ENCODE results near the gene EEF1AKMT2.
A peak's percentile ranks its signal among the peaks of the same experiment; 100 is the strongest.

The EEF1AKMT2 gene

DNA sequence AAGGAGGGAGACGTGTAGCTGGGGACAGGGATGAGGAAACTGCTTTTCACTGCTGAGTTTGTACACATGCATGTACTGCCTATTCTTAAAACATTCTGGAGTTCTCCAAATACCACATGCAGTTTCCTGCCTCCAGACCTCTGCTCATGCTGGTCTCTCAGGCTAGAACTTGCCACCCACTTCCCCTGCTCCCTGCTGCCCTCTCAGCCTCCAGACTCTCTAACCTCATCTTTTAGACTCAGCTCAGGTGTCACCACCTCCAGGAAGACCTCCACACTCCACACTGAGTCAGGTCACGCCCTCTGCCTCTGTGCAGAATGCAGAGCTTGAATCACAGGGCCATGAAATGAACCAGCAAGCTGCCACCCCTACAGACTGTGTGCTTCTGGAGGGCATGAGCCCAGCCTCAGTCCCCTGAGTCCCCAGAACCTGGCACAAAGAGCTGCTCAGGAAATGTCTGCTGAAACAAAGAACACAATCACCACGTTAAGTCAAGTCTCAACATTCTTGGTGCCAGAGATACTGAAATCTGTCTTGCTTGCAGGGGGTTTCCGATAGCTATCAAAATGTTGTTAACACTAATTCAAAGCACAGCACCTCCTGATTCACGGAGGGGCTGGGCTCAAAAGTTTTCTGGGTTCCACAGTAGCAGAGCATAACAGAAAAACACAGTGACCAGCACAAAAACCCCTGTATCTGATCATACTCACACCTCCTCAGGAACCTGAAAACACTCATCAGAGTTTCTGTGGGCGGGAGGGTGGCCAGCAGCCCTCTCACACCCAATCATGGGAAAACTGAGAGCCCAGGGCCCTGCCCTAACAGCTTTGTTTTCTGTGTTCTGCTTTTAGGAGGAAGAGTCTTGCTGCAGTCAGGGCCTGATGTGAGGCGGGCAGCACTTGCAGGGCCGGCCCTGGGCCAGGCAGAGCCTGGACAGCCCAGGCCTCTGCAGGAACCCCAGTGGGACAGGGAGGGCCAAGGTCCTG is 68.6 kb downstream of the EEF1AKMT2 start:
- DNase-seq (ENCODE audit: low spot score in 2 of 2) (peak; percentile 48 to 86), ATAC-seq (peak; percentile 80)
- H3K4me3 Mint-ChIP-seq = peak overlapping the region; percentile 71
- no peaks in the 10 kb centered on the region for H3K9me3 Mint-ChIP-seq
- peaks cover 67% of the 10 kb centered on the region for H3K36me3 Mint-ChIP-seq
- peak overlapping the region; percentile 96 for H3K27ac Mint-ChIP-seq
- peaks cover 89% of the 10 kb centered on the region for H3K4me1 Mint-ChIP-seq

DNA sequence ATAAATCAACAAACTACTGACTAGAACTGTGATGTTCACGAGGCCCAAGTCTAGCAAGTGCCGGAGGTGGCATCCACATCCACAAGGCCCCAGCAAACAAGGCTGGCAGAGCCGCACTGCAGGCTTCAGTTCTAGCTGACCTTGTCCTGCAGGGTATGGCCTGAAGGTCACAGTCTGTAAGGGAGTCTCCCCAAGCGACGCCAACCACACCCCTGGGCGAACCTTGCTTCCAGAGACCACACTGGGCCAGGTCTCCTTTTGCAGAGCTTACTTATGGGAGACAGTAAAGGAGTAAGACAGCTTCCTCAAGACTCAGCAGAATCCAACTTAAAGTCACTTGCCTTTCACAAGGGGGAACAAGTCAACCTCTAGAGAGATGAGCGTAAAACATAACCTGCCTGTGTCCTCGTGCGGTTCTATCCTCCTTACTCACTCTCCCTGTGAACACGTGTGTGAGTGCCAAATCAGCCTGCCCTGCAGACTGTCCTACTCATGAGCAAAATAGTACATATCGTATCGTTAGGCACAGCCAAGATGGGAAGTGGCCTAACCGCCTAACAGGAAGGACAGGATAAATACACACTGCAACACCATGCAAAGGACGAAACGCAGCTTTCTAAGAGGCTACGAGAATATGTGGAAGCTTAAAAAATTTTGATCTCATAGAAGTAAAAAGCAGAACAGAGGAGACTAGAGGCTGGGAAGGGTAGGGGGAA is 70.2 kb downstream of the EEF1AKMT2 start:
- peaks cover 83% of the 10 kb centered on the region for H3K36me3 Mint-ChIP-seq
- H3K27ac Mint-ChIP-seq = peak overlapping the region; percentile 96
- peaks cover 90% of the 10 kb centered on the region for H3K4me1 Mint-ChIP-seq
- ATAC-seq (peak; percentile 22), DNase-seq (ENCODE audit: low spot score in 2 of 2) (no peak)
- peak overlapping the region; percentile 71 for H3K4me3 Mint-ChIP-seq
- H3K9me3 Mint-ChIP-seq = no peaks in the 10 kb centered on the region

DNA sequence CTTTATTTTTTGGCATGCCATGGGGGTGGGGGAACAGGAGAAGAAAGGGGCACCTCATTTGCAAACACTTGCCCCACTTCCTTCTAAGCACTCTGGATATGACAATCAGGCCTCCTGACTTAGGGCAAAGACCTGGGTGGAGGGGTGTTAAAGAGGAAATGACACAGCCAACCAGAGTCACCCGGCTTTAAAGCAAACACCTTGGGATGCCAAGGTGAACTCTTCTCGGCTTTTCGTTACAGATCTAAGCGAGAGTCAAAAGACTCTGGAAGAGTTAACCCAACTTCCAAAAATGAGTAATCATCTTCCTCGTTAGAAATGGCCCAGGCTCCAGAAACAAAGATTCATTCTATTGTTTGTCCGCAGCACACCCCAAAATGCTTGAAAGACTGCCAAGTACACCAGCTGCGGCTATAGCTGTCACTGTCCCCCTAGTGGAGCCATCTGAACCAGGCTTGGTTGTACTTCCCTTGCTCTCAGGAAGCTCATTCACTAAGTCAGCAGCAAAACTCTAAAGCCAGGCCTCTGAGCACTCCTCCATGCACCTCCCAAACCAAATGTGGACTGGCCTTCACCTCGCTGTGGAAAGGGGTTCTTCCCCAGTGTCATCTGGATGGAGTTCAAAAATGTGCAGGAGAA is 72.4 kb downstream of the EEF1AKMT2 start:
- peak overlapping the region; percentile 89 for H3K27ac Mint-ChIP-seq

DNA sequence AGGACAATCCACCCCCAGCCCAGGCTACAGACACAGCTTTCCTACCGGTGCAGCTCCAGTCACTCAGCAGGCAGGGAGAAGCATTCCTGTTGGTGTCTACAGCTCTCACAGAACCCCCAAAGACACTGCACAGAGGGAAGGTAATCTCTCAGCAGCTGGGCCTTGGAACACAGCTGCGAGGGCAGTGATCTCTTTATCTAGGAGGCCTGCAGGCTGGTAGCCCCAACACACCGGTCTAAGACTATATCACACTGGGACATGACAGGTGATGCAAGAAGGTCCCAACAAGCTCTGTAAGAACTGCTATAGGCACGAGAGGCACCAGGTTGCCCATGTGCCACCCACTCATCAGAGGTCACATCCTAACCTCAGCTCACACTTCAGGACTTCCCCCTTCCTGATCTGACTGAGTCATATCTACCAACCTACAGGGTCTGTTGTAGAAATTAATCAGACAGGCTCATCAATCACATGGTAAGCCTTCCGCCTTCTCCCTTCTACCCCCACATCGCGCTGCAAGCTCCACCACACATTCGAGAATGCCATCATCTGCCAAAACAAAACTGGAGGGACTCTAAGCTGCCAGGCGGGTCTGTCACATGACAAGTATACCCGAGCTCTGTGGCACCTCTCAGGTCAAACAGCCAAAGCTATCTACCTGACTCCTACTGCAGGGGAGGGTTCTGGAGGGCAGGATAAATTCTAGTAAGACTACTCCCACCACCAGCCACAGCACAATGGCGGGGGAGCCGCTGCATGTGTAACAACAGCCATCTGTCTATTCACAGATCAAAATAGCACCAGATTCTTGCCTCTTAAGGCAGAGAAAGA is 73.6 kb downstream of the EEF1AKMT2 start:
- Mint-ChIP-seq H3K4me1 (peaks cover 85% of the 10 kb centered on the region), H3K4me3 (peak overlapping the region; percentile 62), H3K9me3 (no peaks in the 10 kb centered on the region), H3K27ac (peak overlapping the region; percentile 89), H3K36me3 (peaks cover 64% of the 10 kb centered on the region)
- DNase-seq (ENCODE audit: low spot score in 2 of 2) (peak; percentile 64 to 88), ATAC-seq (peak; percentile 85)

More for the DNA sequence above, 72.4 kb downstream of the EEF1AKMT2 start:
- ATAC-seq (peak; percentile 55), DNase-seq (ENCODE audit: low spot score in 2 of 2) (peak in 1 of 2 donors; percentile 82)
- Mint-ChIP-seq H3K4me1 (peaks cover 87% of the 10 kb centered on the region), H3K4me3 (peak overlapping the region; percentile 62), H3K36me3 (peaks cover 74% of the 10 kb centered on the region), H3K9me3 (no peaks in the 10 kb centered on the region)

DNA sequence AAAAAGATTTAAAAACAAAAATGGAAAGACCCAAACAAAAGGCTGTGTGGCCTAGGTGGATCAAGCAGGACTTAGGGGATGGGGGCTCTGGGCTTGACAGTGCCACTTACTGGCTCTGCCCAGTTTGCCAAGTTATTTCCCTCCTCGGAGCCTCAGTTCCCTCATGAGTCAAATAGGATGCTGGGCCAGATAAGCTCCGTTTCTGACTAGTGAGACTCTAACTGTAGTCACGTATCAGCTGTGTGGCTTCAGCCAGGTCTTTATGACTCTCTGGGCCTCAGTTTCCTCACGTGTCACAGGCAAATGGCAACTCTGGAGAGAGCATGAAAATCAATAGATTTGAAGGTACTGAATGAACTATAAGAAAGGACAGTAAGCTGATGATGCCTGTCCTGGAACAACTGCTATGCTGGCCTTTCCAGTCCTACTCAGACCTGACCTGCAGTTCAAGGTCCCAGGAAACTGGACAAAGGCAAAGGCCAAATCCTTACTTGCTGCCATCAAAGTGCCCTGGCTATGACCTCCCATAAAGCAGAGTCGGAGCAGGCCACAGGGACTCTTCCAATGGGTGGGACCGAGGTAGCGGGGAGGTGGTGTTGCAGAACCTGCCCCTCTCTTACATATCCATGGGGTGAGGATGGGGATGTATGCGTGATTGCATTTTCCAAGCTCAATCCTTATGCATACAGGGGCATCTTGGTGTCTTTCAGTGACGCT is 74.5 kb downstream of the EEF1AKMT2 start:
- Mint-ChIP-seq H3K36me3 (peaks cover 69% of the 10 kb centered on the region), H3K4me1 (peaks cover 85% of the 10 kb centered on the region), H3K4me3 (peak overlapping the region; percentile 62), H3K9me3 (no peaks in the 10 kb centered on the region), H3K27ac (peak overlapping the region; percentile 89)
- DNase-seq (ENCODE audit: low spot score in 2 of 2) = no peak
- no peak for ATAC-seq

DNA sequence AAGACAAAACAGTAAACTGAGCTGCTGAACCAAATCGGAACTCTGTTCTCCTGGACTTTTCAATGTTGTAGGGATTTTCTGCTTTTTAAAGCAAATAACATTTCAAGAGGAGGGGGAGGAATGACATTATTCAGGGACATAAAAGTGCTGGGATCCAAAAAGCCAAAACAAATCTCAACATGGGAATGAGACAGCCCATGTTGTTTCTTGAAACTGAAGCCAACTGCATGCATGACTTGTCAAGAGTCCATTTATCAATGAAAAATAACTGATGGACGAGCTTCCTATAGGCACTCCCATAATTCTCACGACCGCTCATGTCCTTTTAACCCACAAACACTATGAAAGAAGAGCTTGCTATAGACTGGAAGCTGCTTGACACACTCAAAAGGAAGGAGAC is 75.3 kb downstream of the EEF1AKMT2 start:
- Mint-ChIP-seq H3K9me3 (no peaks in the 10 kb centered on the region), H3K4me1 (peaks cover 76% of the 10 kb centered on the region), H3K27ac (peak overlapping the region; percentile 89), H3K4me3 (peak overlapping the region; percentile 62), H3K36me3 (peaks cover 66% of the 10 kb centered on the region)
- ATAC-seq (no peak), DNase-seq (ENCODE audit: low spot score in 2 of 2) (no peak)

DNA sequence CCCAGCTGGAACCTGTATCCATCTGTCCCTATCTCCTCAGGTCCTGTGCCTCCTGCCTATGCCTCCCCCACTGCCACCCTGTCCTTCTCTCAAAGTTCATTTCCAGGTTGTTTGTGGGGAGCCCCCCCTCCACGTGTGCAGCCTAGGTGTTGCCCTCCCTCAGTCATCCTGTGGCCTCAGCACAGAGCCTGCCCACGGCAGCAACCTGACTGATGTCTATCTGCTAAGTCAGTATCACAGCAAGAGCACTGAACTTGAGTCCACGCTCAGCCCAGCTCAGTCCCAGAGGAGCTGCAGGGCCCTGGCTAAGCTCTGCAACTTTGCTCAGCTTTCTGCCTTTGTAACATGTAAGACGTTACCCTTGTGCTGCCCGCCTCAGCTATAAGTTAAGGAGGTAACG is 76.2 kb downstream of the EEF1AKMT2 start:
- no peak for DNase-seq (ENCODE audit: low spot score in 2 of 2)
- Mint-ChIP-seq H3K4me1 (peaks cover 80% of the 10 kb centered on the region), H3K9me3 (no peaks in the 10 kb centered on the region), H3K36me3 (peaks cover 68% of the 10 kb centered on the region), H3K27ac (peak overlapping the region; percentile 89), H3K4me3 (peak overlapping the region; percentile 62)
- ATAC-seq = no peak

DNA sequence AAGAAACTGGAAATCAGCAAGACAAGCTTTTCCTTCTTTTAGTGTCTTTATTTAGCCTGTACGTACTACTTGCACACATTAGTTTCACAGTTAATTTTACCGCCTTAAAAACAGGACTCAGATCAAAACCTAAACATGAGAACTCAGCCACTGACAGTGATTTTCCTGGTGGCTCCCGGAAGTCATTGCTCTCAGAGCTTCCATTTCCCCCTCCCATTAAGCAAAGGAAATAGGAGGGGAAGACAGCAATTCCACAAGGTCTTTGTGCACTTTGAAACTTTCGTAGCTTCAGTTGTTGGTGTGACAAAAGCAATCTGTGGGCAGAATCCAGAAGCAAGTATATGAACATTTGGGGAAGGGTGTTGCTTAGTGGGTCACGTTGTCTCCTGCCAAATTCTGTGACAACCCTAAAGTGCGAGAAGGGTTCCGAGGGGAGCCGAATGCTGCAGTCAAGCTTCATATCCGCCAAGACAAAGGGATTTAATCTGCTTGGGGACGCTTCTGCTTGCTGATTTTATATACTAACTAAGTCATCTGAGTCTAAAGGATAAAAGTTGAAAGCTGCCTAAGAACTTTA is 77.9 kb downstream of the EEF1AKMT2 start:
- Mint-ChIP-seq H3K27ac (peak overlapping the region; percentile 92), H3K36me3 (peaks cover 52% of the 10 kb centered on the region), H3K4me3 (peak overlapping the region; percentile 3), H3K9me3 (no peaks in the 10 kb centered on the region), H3K4me1 (peaks cover 86% of the 10 kb centered on the region)
- no peak for ATAC-seq
- DNase-seq (ENCODE audit: low spot score in 2 of 2) = no peak

DNA sequence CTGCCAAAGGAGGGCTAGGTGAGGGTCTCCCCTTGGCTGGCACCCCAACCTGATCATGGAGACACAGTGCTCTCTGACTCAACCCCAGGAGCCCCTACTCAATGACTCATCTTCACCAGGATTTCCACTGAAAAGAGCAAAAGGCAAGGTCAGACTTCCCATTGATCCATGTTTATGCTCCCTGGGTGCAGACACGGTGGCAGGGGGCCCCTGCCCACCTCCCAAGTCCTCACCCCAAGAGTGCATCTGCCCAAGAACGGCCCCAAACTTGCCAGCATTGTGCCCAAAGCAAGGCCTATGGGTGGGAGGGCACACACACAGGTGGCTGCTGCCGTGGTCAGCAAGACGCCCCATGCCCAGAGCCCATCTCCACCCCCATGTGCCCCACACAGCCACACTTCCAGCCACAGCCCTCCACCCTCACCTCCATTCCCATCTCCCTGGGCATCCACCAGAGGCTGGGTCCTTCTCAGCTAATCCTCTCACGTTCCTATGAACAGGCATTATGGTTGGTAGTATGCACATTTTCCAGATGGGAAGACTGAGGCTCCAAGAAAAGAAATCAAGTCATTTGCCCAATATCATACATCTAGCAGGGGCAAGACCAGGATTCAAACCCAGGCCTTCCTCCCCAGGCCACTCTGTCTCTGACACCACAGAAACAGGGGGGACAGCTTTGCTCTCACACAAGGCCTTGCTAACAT is 78.8 kb downstream of the EEF1AKMT2 start:
- ATAC-seq (no peak), DNase-seq (ENCODE audit: low spot score in 2 of 2) (no peak)
- Mint-ChIP-seq H3K36me3 (peaks cover 49% of the 10 kb centered on the region), H3K4me3 (peak overlapping the region; percentile 21), H3K27ac (peak overlapping the region; percentile 92), H3K9me3 (no peaks in the 10 kb centered on the region), H3K4me1 (peaks cover 86% of the 10 kb centered on the region)

DNA sequence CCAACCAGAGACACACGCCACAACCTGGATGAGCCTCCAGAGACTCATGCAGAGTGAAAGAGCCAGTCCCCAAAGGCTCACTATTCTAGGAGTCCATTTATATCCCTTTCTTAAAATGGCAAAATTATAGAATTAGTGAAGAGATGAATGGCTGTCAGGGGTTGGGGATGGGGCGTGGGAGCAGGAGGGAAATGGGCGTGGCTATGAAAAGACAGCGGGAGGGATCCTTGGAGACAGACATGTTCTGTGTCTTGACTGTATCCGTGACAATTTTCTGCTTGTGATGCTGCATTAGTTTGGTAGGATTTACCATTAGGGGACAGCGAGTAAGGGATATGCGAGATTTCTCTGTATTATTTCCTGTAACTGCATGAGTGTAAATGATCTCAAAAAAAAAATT is 80.5 kb downstream of the EEF1AKMT2 start:
- no peaks in the 10 kb centered on the region for H3K9me3 Mint-ChIP-seq
- DNase-seq (ENCODE audit: low spot score in 2 of 2) (no peak), ATAC-seq (no peak)
- H3K4me1 Mint-ChIP-seq = peaks cover 84% of the 10 kb centered on the region
- peaks cover 41% of the 10 kb centered on the region for H3K36me3 Mint-ChIP-seq
- H3K27ac Mint-ChIP-seq = peak overlapping the region; percentile 99
- no peak overlapping the region for H3K4me3 Mint-ChIP-seq

DNA sequence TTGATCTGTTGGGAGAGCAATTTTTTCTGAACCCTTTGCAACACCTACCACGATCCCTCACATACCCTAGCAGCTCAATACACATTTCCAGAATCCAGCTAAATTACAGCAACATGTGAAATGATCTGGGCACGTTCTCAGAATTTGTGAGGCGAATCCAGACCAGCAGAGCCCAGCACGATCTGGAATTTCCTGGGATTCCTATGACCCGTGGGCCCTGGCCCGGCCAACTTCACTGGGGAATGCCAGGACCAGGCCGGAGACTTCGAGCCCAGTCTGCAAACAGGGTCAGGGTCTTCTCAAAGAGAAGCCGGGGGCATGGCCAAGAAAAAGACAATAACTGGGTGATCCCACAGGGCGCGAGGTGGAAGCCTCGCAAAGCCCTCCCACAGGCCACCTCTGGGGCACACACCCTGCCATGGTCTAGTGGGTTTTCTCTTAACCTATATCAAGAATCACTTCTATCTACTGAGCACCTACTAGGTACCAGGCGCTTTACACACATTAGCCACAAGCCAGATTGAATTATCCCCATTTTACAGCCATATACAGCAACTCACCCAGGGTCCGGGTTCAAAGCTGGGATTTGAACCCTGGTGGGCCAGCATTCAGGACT is 81.3 kb downstream of the EEF1AKMT2 start:
- Mint-ChIP-seq H3K4me3 (no peak overlapping the region), H3K9me3 (no peaks in the 10 kb centered on the region), H3K27ac (peak overlapping the region; percentile 99), H3K36me3 (peaks cover 46% of the 10 kb centered on the region), H3K4me1 (peaks cover 84% of the 10 kb centered on the region)
- DNase-seq (ENCODE audit: low spot score in 2 of 2) (no peak), ATAC-seq (no peak)

DNA sequence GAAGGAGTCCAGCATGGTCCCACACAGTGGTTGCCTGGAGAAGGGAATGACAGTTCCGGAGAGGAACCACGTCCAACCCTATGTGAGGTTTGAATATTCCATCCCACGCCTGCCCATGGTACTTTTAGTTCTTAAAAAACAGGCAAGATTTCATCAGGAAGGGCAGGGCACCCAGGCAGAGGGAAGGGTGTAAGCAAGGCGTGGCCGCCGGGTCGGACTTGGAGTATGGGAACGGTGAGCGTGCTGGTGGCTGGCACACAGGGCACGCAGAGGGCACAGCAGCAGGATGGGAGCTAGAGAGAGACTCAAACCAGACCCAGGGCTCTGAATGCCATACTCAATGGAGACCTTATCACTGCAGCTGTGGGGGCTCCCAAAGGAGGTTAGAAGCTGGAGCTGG is 81.8 kb downstream of the EEF1AKMT2 start:
- Mint-ChIP-seq H3K4me3 (peak overlapping the region; percentile 41), H3K27ac (peak overlapping the region; percentile 99), H3K36me3 (peaks cover 50% of the 10 kb centered on the region), H3K4me1 (peaks cover 84% of the 10 kb centered on the region), H3K9me3 (no peaks in the 10 kb centered on the region)
- DNase-seq (ENCODE audit: low spot score in 2 of 2) (no peak), ATAC-seq (no peak)

Data from stimulated activated effector memory CD8-positive, alpha-beta T cell treated with anti-CD3 and anti-CD28 coated beads, Interleukin-12 subunit alpha, Interleukin-12 subunit beta, amount 100 ng/mL, for 72 hours (primary cell).